WERI-Rb-1 (cell line): Measurements from ENCODE around the gene DHRS9.
A peak's percentile ranks its signal among the peaks of the same experiment; 100 is the strongest.

Experiments
- DNase-seq: peaks from one replicate; pipeline ENCODE4 v3.0.0-alpha.2; 2020
- H3K27ac ChIP-seq: fragments of 250-450 bp; sonication (Bioruptor Pico); 2 replicates; pipeline ENCODE4 v1.5.1; 2020; ENCODE audit warnings: mild to moderate bottlenecking, moderate library complexity
- H3K27me3 ChIP-seq: fragments of 250-450 bp; sonication (Bioruptor Pico); 2 replicates; pipeline ENCODE4 v1.5.1; 2021; ENCODE audit warnings: mild to moderate bottlenecking, low read depth, moderate library complexity; ENCODE audit not compliant: insufficient read depth, severe bottlenecking
- H3K36me3 ChIP-seq: fragments of 250-450 bp; sonication (Bioruptor Pico); 2 replicates; pipeline ENCODE4 v1.5.1; 2020; ENCODE audit warnings: mild to moderate bottlenecking, moderate library complexity
- H3K4me3 ChIP-seq: 2 replicates; pipeline ENCODE4 v1.5.1; 2011; ENCODE audit warnings: low read depth, mild to moderate bottlenecking, control low read depth, low read length
- H3K9me3 ChIP-seq: fragments of 250-450 bp; sonication (Bioruptor Pico); 2 replicates; pipeline ENCODE4 v1.5.1; 2021; ENCODE audit warnings: mild to moderate bottlenecking, moderate library complexity; ENCODE audit not compliant: severe bottlenecking
- CTCF ChIP-seq: IDR thresholded peaks from 2 replicates; pipeline ENCODE4 v1.5.1; 2011; ENCODE audit warnings: low read depth, mild to moderate bottlenecking, control low read depth, inconsistent platforms, low read length

The DHRS9 gene

GRCh38 chr2:169136885-169137534, 67.6 kb downstream of the DHRS9 start:
- Histone ChIP-seq H3K27me3 (peaks cover 2% of the 10 kb centered on the region), H3K9me3 (no peaks in the 10 kb centered on the region), H3K27ac (no peak overlapping the region), H3K4me3 (no peak overlapping the region), H3K36me3 (no peaks in the 10 kb centered on the region)
- no peak for TF ChIP-seq CTCF
- DNase-seq = no peak

- Histone ChIP-seq H3K36me3 (no peaks in the 10 kb centered on the region), H3K27ac (no peak overlapping the region), H3K4me3 (no peak overlapping the region), H3K9me3 (no peaks in the 10 kb centered on the region), H3K27me3 (no peaks in the 10 kb centered on the region)
- DNase-seq = no peak
- no peak for TF ChIP-seq CTCF
Measured at GRCh38 chr2:169137924-169138323, 68.6 kb downstream of the DHRS9 start.

GRCh38 chr2:169139145-169139544, 69.8 kb downstream of the DHRS9 start:
- Histone ChIP-seq H3K4me3 (no peak overlapping the region), H3K27ac (no peak overlapping the region), H3K36me3 (no peaks in the 10 kb centered on the region), H3K9me3 (no peaks in the 10 kb centered on the region), H3K27me3 (no peaks in the 10 kb centered on the region)
- DNase-seq = no peak
- TF ChIP-seq CTCF = no peak

- H3K9me3 ChIP-seq = no peaks in the 10 kb centered on the region
- no peak overlapping the region for H3K4me3 ChIP-seq
- H3K27me3 ChIP-seq = no peaks in the 10 kb centered on the region
- TF ChIP-seq CTCF = no peak
- H3K27ac ChIP-seq = no peak overlapping the region
- DNase-seq = no peak
- H3K36me3 ChIP-seq = no peaks in the 10 kb centered on the region
Measured at GRCh38 chr2:169139993-169140767, 70.8 kb downstream of the DHRS9 start.

- H3K27me3 ChIP-seq = peaks cover 11% of the 10 kb centered on the region
- H3K4me3 ChIP-seq = no peak overlapping the region
- no peaks in the 10 kb centered on the region for H3K9me3 ChIP-seq
- H3K27ac ChIP-seq = no peak overlapping the region
- TF ChIP-seq CTCF = peak; percentile 90
- DNase-seq = peak; percentile 54
- H3K36me3 ChIP-seq = no peaks in the 10 kb centered on the region
Measured at GRCh38 chr2:169141713-169142352, 72.5 kb downstream of the DHRS9 start.
